NCI-H1417 treated with DMSO at 0.1 percent for 48 hours (cell line): ENCODE measurements around the gene RNASE13.
"Not testable (repeated sequence)": the region's sequence is repeated elsewhere in the genome, so short reads cannot be mapped to it uniquely, and the experiment has no call there.

Experiments used
- DNase-seq: peaks from one replicate; lab custom pipeline; 2025; lab: John Stamatoyannopoulos, UW

The RNASE13 gene

DNA sequence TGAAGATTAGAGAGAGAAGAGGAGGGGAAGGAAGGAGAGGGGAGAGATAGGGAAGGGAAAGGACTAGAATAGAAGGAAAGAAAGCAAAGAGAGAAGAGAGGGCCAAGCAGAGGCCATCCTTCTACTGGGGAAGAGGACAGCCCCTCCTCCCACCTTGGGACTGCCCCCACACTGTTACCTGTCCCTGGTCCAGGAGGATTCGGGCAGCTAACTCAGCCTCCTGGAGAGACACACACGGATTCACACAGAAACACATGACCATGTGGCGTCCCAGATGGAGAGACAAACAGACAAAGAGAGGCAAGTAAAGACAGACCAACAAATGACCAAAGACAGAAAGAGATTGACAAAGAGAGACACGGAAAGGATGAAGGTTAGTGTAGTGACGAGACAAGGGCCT lies 11.9 kb downstream of the RNASE13 start:
- no peak for DNase-seq

DNA sequence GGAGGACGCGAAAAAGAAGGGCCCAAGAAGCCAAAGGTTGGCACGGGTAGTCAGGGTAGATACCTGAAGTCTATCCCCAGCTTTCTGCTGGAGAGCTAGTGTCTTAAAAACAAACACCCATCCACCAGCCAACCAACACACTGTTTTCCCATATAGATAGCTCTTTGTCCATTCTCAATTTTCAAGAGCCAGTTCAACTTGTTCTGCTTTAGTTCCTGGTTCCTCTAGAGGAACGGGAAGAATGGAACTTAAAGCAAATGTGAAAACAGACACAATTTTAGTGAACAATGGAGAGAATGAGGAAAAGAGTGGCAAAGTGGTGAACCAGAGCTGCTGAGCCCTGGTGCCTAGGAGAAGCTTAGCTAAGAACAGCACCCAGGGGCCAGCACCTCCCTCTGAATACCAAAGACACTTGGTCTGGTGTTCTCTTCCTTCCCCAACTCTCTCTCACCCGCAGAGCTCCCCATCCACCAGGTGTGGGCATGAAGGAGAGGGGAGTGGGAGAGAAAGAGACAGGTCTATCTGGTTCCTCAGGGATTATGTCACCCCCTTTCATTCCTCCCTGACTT lies 13.5 kb downstream of the RNASE13 start:
- DNase-seq, result no peak

DNA sequence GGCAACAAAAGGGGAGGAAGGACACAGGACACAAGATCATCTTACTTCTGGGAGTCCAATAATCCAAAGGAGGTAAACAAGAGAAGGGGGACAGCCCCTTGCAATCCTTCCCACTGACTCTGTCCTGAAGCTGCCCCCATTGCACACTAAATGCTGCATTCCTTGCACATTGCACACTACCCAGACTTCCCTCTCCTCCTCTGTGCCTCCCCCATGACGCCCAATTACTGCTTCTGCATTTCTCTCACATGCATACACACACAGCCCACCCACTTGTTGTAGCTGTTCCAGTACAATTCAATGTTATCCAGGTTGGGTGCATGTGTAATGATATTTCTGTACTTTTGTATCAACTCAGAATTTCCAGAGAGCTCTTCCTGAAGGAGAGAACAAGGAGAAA lies 15.2 kb downstream of the RNASE13 start:
- DNase-seq, result no peak

DNA sequence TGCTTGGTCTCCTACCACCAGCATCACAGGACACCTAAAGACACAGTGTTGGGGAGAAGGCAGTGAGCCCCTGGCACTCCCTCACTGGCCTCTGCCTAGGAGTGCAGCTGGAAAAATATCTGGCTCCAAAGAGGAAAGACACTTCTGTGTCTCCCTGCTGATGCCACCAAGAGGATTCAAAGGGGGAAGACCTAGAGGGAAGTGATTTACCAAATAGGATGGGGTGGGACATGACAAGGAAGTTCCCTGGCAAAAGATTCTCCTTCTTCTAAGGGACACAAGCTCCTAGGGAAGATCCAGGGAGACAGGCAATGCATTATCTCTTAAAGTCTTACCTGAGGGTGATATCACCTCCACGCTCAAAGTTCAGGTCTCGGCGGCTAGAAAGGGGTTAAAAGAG lies 15.8 kb downstream of the RNASE13 start:
- DNase-seq, result no peak

DNA sequence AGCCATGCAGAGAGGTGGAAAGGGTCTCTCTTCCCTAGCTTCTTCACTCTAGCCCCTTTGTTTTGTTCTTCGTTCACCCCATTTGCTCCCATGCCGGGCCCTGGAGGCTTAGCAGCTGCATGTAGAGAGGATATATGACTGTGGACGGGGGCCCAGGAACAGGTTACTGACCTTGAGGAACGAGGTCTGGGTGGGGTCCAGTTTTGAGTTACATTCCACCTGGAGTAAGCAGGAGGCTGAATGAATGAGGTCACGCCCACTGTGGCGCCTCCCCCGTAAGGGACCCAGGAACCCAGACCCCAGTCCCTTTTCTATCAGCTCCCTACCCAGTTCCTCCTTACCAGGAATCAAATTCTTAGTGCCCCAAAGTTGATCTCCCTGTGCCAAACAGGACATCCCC lies 16.3 kb downstream of the RNASE13 start:
- no peak for DNase-seq

DNA sequence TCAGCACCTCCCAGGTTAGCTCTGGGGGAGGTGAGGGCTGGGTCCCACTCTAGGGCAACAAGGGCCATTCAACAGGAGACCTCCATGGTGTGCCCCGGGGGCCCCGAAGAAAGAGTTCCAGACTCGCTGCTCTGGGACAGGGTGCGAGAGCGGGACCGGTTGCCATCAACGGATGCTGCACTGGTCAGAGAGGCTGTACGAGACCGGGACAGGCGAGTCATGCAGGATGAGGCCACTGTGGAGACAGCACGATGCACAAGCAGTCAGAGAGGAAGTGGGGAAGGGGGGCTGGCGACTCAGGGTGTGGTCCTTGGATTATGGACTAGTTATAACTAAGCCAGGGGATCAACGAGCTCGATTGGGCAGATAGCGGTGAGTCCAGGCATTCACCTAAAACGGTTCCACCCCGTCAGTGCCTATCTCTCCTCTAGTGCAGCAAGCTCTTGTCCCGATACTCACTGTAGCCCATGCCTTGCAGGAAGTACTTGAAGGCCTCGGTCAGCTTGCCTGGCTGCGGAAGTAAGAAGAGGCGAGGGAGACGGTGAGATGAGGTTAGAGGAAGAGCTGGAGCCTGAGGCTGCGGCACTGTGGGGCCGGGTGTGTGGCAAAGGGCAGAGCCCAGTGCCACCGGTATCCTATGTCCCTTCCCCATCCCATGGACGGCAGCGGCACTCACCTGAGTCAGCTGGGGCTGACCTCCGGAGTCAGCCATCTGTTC lies 16.9 kb downstream of the RNASE13 start:
- DNase-seq, result no peak

DNA sequence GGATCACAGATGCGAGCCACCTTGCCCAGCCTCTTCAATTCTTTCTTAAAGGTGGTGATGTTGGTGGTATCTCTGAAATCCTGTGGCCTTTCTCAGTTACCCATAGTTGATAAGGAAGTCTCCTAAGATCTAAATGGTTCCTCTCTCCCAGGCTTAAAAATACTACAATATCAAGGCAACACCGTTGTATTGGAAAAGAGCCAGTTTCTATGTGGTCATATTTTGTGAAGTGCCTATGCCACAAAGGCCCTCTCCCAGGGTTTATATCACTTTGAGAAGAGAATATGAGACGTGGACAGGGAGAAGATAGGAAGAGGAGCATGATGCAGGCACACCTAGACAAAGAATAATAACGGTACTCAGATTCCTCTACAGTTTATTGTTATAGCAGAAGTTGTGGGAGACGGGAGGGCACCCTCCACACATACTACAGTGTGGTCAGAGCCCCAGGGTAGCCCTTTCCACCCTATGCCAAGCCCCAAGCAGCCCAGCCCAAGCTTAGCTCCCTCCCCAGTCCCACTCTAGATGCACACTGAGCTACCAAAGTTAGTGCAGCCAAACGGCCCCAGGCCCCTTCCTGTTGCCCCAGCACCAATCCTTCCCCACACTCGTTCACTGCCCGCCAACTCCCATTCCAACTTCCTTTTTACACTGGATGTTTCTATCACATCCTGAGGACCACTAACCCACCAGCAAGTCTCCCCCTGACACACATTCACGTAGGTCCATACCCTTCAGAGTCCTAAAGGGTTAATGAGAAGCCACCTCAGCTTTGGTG lies 18.0 kb downstream of the RNASE13 start:
- DNase-seq, result no peak

DNA sequence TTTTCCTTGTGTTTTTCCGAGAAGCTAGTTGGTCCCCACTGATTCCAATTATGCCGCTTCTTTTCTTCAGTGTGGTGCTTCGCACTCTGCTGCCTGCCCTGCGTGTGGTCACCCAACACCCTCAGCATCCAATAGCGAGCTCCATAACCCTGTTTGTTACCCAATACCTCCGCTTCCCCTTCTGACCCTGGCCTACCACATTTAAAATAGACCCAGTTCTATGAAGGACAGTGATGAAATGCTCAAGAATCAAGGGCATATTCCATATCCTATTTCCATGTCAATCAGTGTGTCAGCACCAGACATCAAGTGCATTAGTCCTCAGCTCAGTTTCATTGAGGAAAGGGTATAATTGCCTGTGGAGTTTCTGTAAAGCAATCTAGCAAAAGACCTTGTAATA lies 19.3 kb downstream of the RNASE13 start:
- no peak for DNase-seq

DNA sequence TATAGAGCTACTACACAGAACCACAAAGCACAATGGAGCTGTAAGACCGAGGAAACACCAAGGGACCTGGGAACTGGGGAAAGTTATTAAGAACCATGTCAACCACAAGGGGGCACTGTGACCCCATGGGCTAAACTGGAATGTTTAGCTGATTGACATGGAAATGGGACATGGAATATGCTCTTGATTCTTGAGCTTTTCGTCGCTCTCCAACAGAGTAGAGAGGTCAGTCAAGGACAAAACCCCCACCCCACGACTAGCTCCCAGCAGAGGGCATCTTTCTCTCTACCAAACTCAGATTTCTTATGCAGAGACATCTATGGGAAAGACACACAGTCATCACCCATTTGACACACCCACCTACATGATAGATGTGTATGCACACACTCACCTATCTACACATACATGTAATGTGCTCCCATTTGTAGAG lies 19.8 kb downstream of the RNASE13 start:
- no peak for DNase-seq

DNA sequence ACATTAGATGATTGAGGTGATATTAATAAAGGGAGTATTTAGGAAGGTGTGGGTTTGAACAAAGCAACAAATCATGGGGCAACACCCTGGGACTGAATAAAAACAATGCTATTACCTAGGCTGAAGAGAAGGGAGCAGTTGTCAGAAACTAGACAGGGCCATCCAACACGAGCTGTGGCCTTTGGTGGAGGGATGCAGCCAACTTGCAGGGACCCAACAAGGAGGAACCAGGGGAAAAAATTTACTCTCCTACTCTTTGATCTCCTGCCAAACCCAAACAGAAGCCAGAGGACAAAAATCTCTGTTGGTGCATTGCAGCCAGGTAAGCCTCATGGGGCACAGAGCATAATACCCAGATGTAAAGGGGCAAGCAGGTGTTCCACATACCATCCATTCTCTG lies 23.5 kb downstream of the RNASE13 start:
- no peak for DNase-seq

DNA sequence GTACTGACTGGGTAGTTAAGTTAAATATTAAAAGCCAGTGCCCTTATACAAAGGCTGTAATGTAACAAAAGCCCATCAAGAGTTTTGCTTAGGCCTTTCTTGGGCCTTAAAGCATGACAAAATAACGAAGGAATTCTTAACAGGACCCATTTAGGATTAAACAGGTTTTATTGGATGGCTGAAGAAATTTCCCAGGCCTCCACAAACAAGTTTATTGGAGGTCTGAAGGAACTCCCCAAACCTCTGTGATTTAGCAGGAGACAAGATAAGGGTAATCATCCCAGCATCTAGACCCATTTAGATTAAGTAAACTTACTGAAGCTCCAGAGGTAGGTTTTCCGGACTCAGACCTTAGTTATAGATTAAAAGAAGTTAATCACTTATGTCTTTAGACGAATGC lies 24.9 kb downstream of the RNASE13 start:
- DNase-seq, result not testable (repeated sequence)

DNA sequence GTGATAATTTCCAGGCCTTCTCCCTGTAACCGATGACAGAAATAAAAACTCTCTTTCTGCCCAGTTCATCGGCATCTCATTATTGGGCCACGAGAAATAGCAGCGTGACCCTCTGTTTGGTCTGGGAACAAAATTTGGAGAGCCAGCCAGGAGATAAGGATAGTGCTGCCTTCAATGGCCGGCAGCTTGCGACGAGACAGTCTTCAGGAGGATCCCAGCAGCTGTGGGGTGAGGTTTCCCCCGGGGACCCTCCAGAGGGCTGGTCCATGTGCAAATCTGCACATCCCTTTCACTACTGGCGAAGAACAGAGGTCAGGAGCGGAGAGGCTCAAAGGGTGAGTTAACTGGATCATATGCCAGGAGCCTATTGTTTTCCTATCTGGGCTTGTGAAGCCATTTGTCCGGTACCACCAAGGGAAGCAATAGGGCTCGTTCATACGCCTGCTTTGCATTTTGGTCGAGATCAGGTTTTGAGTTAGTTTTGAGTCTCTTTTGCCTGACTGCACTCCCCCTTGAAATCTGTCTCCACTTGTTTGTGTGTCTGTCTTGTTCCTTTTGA lies 30.7 kb downstream of the RNASE13 start:
- DNase-seq, result no peak

DNA sequence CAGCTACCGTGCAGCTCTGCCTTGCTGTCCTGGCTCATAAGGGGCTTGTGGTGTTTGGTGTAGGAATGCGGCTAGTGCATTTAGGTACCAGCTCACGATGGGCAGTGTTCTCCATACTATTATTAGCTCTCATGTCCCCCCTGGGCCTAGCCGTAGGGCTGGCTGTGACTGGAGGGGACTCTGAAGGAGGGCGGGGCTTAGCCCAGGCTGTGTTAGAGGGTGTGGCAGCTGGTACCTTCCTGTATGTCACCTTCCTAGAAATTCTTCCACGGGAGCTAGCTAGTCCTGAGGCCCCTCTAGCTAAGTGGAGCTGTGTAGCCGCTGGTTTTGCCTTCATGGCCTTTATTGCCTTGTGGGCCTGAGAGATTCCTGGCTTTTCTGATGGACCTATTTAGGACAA lies 33.4 kb downstream of the RNASE13 start:
- DNase-seq, result no peak

DNA sequence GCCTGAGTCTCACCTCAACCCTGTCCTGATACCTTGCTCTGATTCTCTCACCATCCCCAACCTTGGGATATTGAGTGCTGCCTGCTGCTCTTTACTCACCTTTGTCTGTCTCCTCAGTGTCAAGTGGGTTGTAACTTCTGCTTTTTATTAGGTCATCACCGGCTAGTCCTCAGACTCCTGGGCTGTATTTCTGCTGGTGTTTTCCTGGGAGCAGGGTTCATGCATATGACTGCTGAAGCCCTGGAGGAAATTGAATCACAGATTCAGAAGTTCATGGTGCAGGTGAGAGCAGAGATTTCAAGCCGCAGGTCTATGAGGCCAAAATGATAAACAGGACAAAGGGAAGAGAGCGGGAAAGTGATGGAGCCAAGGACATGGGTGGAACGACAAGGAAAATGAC lies 35.0 kb downstream of the RNASE13 start:
- DNase-seq, result no peak

DNA sequence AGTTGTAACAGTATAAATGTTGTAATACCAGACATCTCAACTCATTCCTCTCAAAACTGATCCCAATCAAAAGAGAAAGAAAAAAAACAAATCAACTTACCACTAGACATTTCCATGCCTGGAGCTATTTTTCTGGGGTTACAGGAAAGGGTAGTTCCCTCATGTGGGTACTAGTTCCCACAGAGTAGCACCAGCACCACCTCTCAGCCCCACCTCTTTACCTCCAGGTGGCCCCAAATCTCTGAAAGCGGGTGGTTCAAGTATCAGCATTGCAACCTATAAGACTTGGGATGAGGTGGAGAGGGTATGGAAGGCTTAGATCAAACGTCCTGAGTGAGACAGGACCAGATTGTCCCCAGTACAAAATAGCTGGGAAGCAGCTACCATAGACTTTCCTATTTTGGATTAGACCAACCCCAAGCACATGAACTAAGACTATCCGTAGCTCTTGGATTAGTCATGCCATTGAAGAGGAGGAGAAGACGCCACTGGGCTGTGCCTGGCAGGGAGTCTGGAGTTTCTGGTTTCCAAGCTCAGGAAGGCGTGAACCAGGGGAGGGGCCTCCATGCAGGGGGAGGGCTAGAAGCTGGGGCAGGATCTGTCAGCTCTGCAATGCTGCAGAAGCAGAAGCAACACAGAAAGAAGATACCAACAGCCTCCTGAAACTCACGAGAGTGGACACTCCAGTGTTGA lies 35.8 kb downstream of the RNASE13 start, which contains the start of gene SLC39A2:
Gene SLC39A2, plus strand, starts transcription at position 620 of the 693 bp plus-strand sequence. CDS start 154 bp downstream, outside the sequence.
- no peak for DNase-seq

DNA sequence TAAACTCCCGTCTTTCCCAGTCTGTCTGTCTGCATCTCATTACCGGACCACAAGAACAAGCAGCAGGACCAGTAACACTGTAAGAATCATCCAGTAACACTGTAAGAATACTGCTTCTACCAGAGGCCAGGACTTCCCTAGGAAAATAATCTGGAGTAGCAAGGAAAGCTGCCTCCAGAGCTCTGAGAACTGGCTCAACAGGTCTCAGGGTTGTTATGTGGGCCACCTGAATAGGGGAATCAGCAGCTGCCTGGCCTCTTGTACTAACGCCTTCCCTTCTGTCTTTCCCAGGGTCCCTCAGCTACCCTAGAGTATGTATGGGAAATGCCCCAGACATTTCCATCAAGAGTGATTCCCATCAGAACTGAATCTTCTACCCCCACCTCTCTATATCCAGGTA lies 36.5 kb downstream of the RNASE13 start:
- no peak for DNase-seq

DNA sequence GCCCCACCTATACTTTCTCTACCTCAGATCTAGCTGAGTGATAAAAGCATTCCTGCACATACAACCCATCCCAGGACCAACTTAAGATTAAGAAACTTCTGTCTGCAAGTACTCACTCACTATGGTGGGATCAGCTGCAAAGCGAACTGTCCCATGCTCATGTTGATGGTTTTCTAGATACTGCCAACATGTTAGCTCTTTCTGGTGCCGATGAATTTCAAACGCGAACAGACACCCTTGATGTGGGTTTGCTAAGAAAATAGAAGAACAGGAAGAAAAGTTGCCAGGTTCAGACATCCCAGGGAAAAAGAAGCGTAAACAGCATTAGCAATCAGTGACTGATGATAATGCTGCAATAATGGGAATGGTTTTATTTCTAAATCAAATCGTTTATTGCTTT lies 37.0 kb downstream of the RNASE13 start:
- DNase-seq, result no peak

DNA sequence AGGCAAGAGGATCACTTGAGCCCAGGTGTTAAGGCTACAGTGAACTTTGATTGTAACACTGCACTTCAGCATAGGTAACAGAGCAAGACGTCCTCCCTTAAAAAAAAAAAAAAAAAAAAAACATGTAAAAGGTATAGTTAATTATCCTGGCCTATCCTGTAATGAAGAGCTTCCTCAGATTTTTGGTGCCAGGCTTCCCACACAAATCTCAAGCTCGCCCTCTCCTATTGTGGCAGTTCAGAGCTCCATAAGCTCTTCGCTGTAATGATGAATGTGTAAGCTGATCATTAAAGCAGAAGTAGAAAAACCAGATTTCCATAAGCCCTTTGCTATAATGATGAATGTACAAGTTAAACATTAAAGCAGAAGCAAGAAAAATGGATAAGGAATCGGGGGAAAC lies 37.5 kb downstream of the RNASE13 start:
- DNase-seq, result no peak

DNA sequence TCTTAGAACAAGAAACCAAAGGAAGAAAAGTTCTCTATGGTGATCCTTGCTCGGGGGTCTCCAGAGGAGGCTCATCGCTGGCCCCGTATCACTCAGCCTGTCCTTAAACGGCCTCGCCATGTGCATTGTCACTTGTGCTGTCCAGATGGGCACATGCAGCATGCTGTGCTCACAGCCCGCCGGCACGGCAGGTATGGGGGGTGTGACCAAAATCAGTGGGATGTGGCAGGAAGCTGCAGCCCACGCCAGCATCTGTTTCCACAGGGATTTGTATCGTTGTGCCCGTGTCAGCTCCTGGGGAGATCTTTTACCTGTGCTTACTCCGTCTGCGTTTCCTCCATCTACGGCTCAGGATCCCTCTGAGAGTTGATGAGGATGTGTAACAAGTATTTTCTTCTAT lies 38.1 kb downstream of the RNASE13 start:
- no peak for DNase-seq

DNA sequence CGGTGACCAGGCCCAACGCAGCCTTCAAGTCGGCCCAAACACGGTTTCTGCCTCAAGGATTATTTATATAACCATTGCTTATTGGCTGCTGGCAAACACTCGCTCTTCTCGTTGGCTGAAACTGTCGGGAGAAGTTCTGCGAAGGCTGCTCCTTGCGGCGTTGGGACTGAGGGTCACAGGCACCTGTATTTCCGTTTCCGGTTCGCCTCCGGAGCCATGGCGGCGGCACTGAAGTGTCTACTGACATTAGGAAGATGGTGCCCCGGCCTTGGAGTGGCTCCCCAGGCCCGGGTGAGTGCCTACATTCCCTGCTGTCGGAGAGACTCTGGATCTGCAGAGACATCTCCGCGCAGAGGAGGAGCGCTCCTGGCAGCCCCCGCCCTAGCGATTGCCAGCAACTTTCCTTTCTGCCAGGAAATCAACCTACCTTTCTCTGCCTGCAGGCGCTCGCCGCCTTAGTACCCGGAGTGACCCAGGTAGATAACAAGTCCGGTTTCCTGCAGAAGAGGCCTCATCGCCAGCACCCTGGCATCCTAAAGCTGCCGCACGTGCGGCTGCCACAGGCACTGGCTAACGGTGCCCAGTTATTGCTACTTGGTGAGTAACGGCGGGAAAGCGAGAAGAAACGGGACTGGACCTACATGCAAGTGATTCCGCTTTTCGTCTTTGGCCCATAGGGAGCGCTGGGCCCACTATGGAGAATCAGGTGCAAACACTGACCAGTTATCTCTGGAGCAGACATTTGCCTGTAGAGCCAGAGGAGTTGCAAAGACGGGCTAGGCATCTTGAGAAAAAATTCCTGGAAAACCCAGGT lies 44.6 kb downstream of the RNASE13 start, which contains the start of gene METTL17:
Gene METTL17, plus strand, starts transcription at position 194 of the 814 bp plus-strand sequence. Its CDS starts 23 bp downstream, at position 217.
- peak; percentile 52 for DNase-seq

DNA sequence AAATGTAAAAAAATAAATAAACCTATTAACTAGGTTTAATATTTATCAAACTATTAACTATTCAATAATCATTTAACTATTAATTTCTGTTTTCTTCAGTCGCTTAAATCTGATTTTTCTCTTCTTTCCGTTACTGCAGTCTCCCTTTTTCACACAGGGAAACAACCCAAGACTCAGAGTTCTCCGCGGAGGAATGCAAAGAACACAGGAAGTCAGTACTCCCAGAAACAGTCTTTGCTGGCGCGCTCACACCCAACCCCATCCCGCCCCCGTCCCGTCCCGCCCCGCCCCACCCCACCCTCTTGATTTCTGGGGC lies 45.2 kb downstream of the RNASE13 start:
- no peak for DNase-seq
